BJ (cell line): ENCODE results near the gene EHD4. TPM values are rescaled to one million over a fixed set of nuclear protein-coding genes. Genes with fewer than 3 reads are reported as not detected.

Source experiments
- CTCF ChIA-PET: fragments of 350-600 bp; formaldehyde crosslinking; extraction: SDS; loops from one replicate; lab custom pipeline; 2021; ENCODE audit warnings: antibody characterized with exemption, inconsistent platforms; lab: Yijun Ruan, JAX
- POLR2A ChIA-PET: fragments of 300-600 bp; sonication (Branson Sonifier 250); formaldehyde crosslinking; extraction: SDS; loops from one replicate; lab custom pipeline; 2021; ENCODE audit warnings: antibody characterized with exemption; lab: Charles Lee
- DNase-seq: peaks from one replicate; pipeline ENCODE4 v3.0.0-alpha.2; 2011; ENCODE audit warnings: low read depth
- H3K27me3 ChIP-seq: 2 replicates; pipeline ENCODE4 v1.6.0; 2011; ENCODE audit warnings: low read length; ENCODE audit not compliant: control insufficient read depth, insufficient read depth
- H3K36me3 ChIP-seq: 2 replicates; pipeline ENCODE4 v1.5.1; 2011; ENCODE audit warnings: low read length; ENCODE audit not compliant: control insufficient read depth, insufficient read depth
- H3K4me3 ChIP-seq: 2 replicates; pipeline ENCODE4 v1.5.1; 2011; ENCODE audit warnings: low read depth, mild to moderate bottlenecking, control low read depth, low read length
- CTCF ChIP-seq: IDR thresholded peaks from 2 replicates; pipeline ENCODE4 v1.5.1; 2011; ENCODE audit warnings: low read depth, mild to moderate bottlenecking, control low read depth, inconsistent platforms, low read length, moderate library complexity; ENCODE audit not compliant: insufficient read depth
- polyA plus RNA-seq: library from polyadenylated mRNA; depleted of rRNA; stranded (reverse); fragments of >200 nt; gene quantifications from 2 replicates; pipeline ENCODE4 v1.2.3, GENCODE V29; 2011

The EHD4 gene
- polyA plus RNA-seq, 1 experiment, result 17.0 TPM

GRCh38 chr15:41965441-41966413 lies 6.6 kb downstream of the EHD4 start:
- CTCF ChIA-PET, result interaction anchor here (1.1 to 1.2 kb wide), 2 partner anchors 16 to 119 kb away, joined by 3 to 4 read pairs; no protein-coding TSS in a partner anchor
- H3K36me3 ChIP-seq, result no peaks in the 10 kb centered on the region
- no peak for TF ChIP-seq CTCF
- no peak for DNase-seq
- H3K4me3 ChIP-seq, result no peak overlapping the region
- no peaks in the 10 kb centered on the region for H3K27me3 ChIP-seq
- POLR2A ChIA-PET, result no interaction called here

GRCh38 chr15:41961595-41962202 lies 10.7 kb downstream of the EHD4 start:
- POLR2A ChIA-PET, result no interaction called here
- no peak for TF ChIP-seq CTCF

GRCh38 chr15:41961001-41961518 lies 11.3 kb downstream of the EHD4 start:
- ChIA-PET POLR2A (no interaction called here), CTCF (interaction anchor here (0.8 to 1.1 kb wide), 2 partner anchors 9 to 18 kb away, joined by 3 to 4 read pairs; no protein-coding TSS in a partner anchor)
- DNase-seq, result no peak

More at GRCh38 chr15:41961595-41962202, 10.7 kb downstream of the EHD4 start:
- no peaks in the 10 kb centered on the region for H3K27me3 ChIP-seq
- no peak overlapping the region for H3K4me3 ChIP-seq
- DNase-seq, result no peak
- no peaks in the 10 kb centered on the region for H3K36me3 ChIP-seq
- CTCF ChIA-PET, result interaction anchor here (0.8 to 1.3 kb wide), 5 partner anchors 8 to 30 kb away, joined by 3 to 6 read pairs (median 3); partner anchors contain the start of gene EHD4

GRCh38 chr15:41958002-41958420 lies 14.3 kb downstream of the EHD4 start:
- Histone ChIP-seq H3K27me3 (no peaks in the 10 kb centered on the region), H3K4me3 (no peak overlapping the region), H3K36me3 (no peaks in the 10 kb centered on the region)
- DNase-seq, result no peak
- TF ChIP-seq CTCF, result no peak
- ChIA-PET CTCF (no interaction called here), POLR2A (no interaction called here)

More at GRCh38 chr15:41961001-41961518, 11.3 kb downstream of the EHD4 start:
- H3K4me3 ChIP-seq, result no peak overlapping the region
- TF ChIP-seq CTCF, result no peak
- H3K27me3 ChIP-seq, result no peaks in the 10 kb centered on the region
- no peaks in the 10 kb centered on the region for H3K36me3 ChIP-seq
